A673 (cell line): Measurements from ENCODE around the gene LEMD1. TPM values are rescaled to one million over a fixed set of nuclear protein-coding genes. Genes with fewer than 3 reads are reported as not detected.

Experiments used
- BruUV-seq: library from RNA; stranded (reverse); fragments of 400-500 nt; replicated peaks from 2 replicates; lab custom pipeline; 2021; lab: Mats Ljungman, UMichigan
- CTCF ChIA-PET: fragments of 300-600 bp; sonication (Branson Sonifier 250); formaldehyde crosslinking; loops from one replicate; lab custom pipeline; 2022; ENCODE audit warnings: antibody characterized with exemption; lab: Charles Lee
- POLR2A ChIA-PET: fragments of 300-600 bp; sonication (Branson Sonifier 250); formaldehyde crosslinking; loops from one replicate; lab custom pipeline; 2022; ENCODE audit warnings: antibody characterized with exemption; ENCODE audit not compliant: low non-redundant PET; lab: Charles Lee
- DNase-seq: peaks from one replicate; pipeline ENCODE4 v3.0.0-alpha.2; 2015; ENCODE audit warnings: low spot score
- H3K27ac ChIP-seq: fragments of 200-600 bp; sonication (generic); 2 replicates; pipeline ENCODE4 v1.5.1; 2016; ENCODE audit warnings: mixed run types, low read depth, mild to moderate bottlenecking, mixed read lengths, antibody characterized with exemption, low read length; ENCODE audit not compliant: poor library complexity, severe bottlenecking
- H3K27me3 ChIP-seq: fragments of 200-600 bp; sonication (generic); replicated peaks from 2 replicates; pipeline ENCODE4 v1.6.1; 2017; ENCODE audit warnings: mixed run types, low read depth, mild to moderate bottlenecking, mixed read lengths, antibody characterized with exemption, low read length; ENCODE audit not compliant: insufficient read depth, poor library complexity
- H3K36me3 ChIP-seq: fragments of 200-600 bp; sonication (generic); 2 replicates; pipeline ENCODE4 v1.6.1; 2016; ENCODE audit warnings: mixed run types, mild to moderate bottlenecking, mixed read lengths, antibody characterized with exemption, low read length; ENCODE audit not compliant: insufficient read depth, poor library complexity, severe bottlenecking
- H3K4me1 ChIP-seq: fragments of 200-600 bp; sonication (generic); 2 replicates; pipeline ENCODE4 v1.6.1; 2017; ENCODE audit warnings: mixed run types, mild to moderate bottlenecking, mixed read lengths, antibody characterized with exemption, low read length; ENCODE audit not compliant: insufficient read depth, poor library complexity, severe bottlenecking
- H3K4me3 ChIP-seq: fragments of 200-600 bp; sonication (generic); 2 replicates; pipeline ENCODE4 v1.5.1; 2016; ENCODE audit warnings: low read depth, mixed run types, mild to moderate bottlenecking, mixed read lengths, low read length; ENCODE audit not compliant: poor library complexity, severe bottlenecking
- H3K9me3 ChIP-seq: fragments of 200-600 bp; sonication (generic); 2 replicates; pipeline ENCODE4 v1.6.1; 2016; ENCODE audit warnings: mixed run types, low read depth, mild to moderate bottlenecking, mixed read lengths, antibody characterized with exemption, low read length; ENCODE audit not compliant: poor library complexity, severe bottlenecking
- EZH2 ChIP-seq: fragments of 200-600 bp; sonication (generic); IDR thresholded peaks from 2 replicates; pipeline ENCODE4 v1.6.1; 2017; ENCODE audit warnings: borderline replicate concordance, low read depth, mild to moderate bottlenecking, mixed read lengths, antibody characterized with exemption, low read length; ENCODE audit not compliant: poor library complexity, severe bottlenecking
- intact Hi-C: fragments of 100-400 bp; cut with micrococcal nuclease; formaldehyde crosslinking; loops from one replicate; pipeline ENCODE4 v1.10.0; 2022; ENCODE audit not compliant: unreplicated experiment
- total RNA-seq: library from RNA; stranded (reverse); gene quantifications from 2 replicates; pipeline ENCODE4 v1.2.3, GENCODE V29; 2021
- TF ChIP-seq, protein P1 (sequence below): fragments of 300-800, 200-600 bp; sonication (generic); conservative IDR thresholded peaks from 2 replicates; pipeline ENCODE4 v1.5.1; 2017; ENCODE audit warnings: low read depth, mild to moderate bottlenecking, antibody characterized with exemption, low read length, moderate library complexity, mixed read lengths

LEMD1 gene
- total RNA-seq, 1 experiment from 2014 or later: 1.5 TPM

DNA sequence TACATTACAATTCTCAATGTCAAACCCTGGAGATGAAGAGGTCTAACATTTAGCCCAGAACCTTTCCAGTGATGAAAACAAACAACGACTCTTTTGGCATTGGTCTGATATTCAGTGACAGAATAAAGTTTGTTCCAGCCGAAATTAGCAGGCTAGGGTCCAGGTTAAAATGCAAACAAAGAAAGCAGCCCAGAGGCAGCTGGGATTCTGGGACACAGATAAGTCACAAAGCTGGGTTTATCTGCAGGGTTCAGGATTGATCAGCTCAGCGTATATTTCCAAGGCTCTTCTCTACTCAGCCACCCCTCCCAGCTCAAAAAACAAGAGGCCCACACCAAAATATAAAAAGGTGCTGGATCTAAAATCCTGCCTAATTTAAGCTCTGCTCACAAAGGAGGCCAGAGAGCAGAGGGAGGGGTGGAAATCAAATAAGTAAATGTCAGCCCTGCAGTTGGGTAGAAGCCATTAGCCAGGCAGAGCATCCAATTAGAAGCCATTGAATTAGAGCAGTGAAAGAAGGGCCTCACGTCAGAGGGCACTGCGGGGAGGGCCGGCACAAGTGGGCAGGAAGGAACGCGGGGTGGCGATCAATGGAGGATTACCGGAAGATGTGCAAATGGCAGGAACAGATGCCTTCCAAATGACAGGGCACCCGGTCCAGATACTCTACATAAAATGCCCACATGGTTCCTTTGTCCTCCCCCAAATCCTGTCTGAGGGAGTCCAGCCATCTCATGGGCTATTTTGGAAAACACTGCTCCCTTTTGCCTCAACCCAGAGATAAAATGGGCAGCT, 61.9 kb downstream of the LEMD1 start:
- H3K4me1 ChIP-seq: peaks cover 15% of the 10 kb centered on the region
- no peaks in the 10 kb centered on the region for H3K9me3 ChIP-seq
- no peaks in the 10 kb centered on the region for H3K27me3 ChIP-seq
- DNase-seq: no peak
- H3K36me3 ChIP-seq: no peaks in the 10 kb centered on the region
- no TSS peak for BruUV-seq
- H3K4me3 ChIP-seq: no peak overlapping the region
- H3K27ac ChIP-seq: no peak overlapping the region
- ChIA-PET CTCF (interaction anchor here (1.1 kb wide), 1 partner anchor 165 kb away, joined by 6 read pairs; no protein-coding TSS in a partner anchor), POLR2A (no interaction called here)
- TF ChIP-seq, protein P1, sequence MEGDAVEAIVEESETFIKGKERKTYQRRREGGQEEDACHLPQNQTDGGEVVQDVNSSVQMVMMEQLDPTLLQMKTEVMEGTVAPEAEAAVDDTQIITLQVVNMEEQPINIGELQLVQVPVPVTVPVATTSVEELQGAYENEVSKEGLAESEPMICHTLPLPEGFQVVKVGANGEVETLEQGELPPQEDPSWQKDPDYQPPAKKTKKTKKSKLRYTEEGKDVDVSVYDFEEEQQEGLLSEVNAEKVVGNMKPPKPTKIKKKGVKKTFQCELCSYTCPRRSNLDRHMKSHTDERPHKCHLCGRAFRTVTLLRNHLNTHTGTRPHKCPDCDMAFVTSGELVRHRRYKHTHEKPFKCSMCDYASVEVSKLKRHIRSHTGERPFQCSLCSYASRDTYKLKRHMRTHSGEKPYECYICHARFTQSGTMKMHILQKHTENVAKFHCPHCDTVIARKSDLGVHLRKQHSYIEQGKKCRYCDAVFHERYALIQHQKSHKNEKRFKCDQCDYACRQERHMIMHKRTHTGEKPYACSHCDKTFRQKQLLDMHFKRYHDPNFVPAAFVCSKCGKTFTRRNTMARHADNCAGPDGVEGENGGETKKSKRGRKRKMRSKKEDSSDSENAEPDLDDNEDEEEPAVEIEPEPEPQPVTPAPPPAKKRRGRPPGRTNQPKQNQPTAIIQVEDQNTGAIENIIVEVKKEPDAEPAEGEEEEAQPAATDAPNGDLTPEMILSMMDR: no peak
- TF ChIP-seq EZH2: no peak
- intact Hi-C loops: no loop called here

DNA sequence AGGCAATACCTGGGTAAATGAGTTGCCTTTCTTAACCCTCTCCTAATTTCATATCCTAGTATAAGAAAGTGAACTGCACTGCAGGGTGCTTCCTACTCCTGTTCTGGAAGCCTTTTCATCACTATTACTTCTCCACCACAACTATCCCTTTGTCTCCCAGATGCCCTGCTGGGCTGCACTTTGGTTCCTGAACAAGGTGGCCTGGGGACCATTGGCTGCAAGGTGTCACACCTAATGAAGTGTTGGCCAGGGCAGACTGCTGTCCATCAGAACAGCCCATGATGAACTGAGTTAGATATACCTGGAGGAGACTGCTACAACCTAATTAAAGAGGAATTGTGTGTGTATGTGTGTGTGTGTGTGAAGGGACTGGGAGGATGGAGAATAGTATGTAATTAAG, 63.3 kb downstream of the LEMD1 start:
- Histone ChIP-seq H3K36me3 (no peaks in the 10 kb centered on the region), H3K27ac (no peak overlapping the region), H3K27me3 (no peaks in the 10 kb centered on the region), H3K4me3 (no peak overlapping the region), H3K4me1 (peaks cover 15% of the 10 kb centered on the region), H3K9me3 (no peaks in the 10 kb centered on the region)
- intact Hi-C loops: no loop called here
- BruUV-seq: no TSS peak
- ChIA-PET POLR2A (no interaction called here), CTCF (no interaction called here)
- TF ChIP-seq, protein P1: no peak
- TF ChIP-seq EZH2: no peak
- no peak for DNase-seq

DNA sequence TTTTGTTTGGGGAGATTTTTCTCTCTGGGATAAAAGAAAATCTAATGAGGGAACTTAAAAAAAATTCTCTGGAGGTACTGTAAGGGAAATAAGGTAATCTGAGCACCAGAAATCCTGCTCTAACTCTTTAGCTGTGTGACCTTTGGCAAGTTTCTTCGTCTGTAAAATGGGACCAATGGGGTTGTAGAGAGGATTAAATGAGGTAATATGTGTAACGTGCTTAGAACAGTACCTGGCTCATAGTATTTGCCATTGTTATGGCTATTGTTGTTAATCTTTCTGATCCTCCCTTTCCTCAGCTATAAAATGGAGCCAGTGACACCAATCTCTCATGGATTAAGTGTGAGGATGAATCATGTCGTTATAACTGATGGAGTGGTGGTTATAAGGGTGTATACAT, 64.3 kb downstream of the LEMD1 start:
- TF ChIP-seq EZH2: no peak
- TF ChIP-seq, protein P1: no peak
- H3K27ac ChIP-seq: no peak overlapping the region
- ChIA-PET CTCF (no interaction called here), POLR2A (no interaction called here)
- no peaks in the 10 kb centered on the region for H3K36me3 ChIP-seq
- H3K27me3 ChIP-seq: no peaks in the 10 kb centered on the region
- peaks cover 15% of the 10 kb centered on the region for H3K4me1 ChIP-seq
- no peaks in the 10 kb centered on the region for H3K9me3 ChIP-seq
- no TSS peak for BruUV-seq
- intact Hi-C loops: no loop called here
- DNase-seq: no peak
- H3K4me3 ChIP-seq: no peak overlapping the region
